AG08395 (cell line): ENCODE results near the gene EXO5.
A peak's percentile ranks its signal among the peaks of the same experiment; 100 is the strongest.
"Not testable (repeated sequence)": the region's sequence is repeated elsewhere in the genome, so short reads cannot be mapped to it uniquely, and the experiment has no call there.

ENCODE experiments used
- DNase-seq: peaks from one replicate; pipeline ENCODE4 v3.0.0; 2012; ENCODE audit warnings: mixed read lengths, low spot score

EXO5 gene

GRCh38 chr1:40508375-40509341 is at the start of gene EXO5:
EXO5 (plus strand) TSS chr1:40508767; CDS start chr1:40514545, 5,778 bp downstream.
- peak; percentile 81 for DNase-seq

GRCh38 chr1:40462956-40463590 is 45.5 kb upstream of the EXO5 start:
- DNase-seq: no peak

GRCh38 chr1:40469327-40469726 is 39.2 kb upstream of the EXO5 start:
- no peak for DNase-seq

- DNase-seq: no peak
Measured at GRCh38 chr1:40475268-40475667, 33.3 kb upstream of the EXO5 start.

GRCh38 chr1:40476924-40477677 is 31.5 kb upstream of the EXO5 start, which contains the start of gene ZFP69:
ZFP69 (plus strand) TSS chr1:40477290; CDS start chr1:40479362, 2,072 bp downstream.
- peak; percentile 86 for DNase-seq

- DNase-seq: peak; percentile 17
Measured at GRCh38 chr1:40477678-40478053, 30.9 kb upstream of the EXO5 start.

GRCh38 chr1:40478276-40478675 is 30.3 kb upstream of the EXO5 start:
- peak; percentile 6 for DNase-seq

- no peak for DNase-seq
Measured at GRCh38 chr1:40479156-40479555, 29.4 kb upstream of the EXO5 start.

GRCh38 chr1:40495315-40495903 is 13.2 kb upstream of the EXO5 start:
- DNase-seq: no peak

GRCh38 chr1:40502651-40503050 is 5.9 kb upstream of the EXO5 start:
- not testable (repeated sequence) for DNase-seq

GRCh38 chr1:40507973-40508372 is 594 bp upstream of the EXO5 start:
- no peak for DNase-seq

GRCh38 chr1:40519517-40519916 is 10.9 kb downstream of the EXO5 start:
- DNase-seq: no peak

GRCh38 chr1:40530735-40531380 is 22.3 kb downstream of the EXO5 start:
- DNase-seq: peak; percentile 6

- DNase-seq: peak; percentile 97
Measured at GRCh38 chr1:40531381-40532061, 23.0 kb downstream of the EXO5 start, which contains the start of gene ZNF684. ZNF684 (plus strand) TSS chr1:40531637; CDS start chr1:40533167, 1,530 bp downstream.

GRCh38 chr1:40532062-40532389 is 23.5 kb downstream of the EXO5 start:
- no peak for DNase-seq

- peak; percentile 69 for DNase-seq
Measured at GRCh38 chr1:40532844-40533424, 24.4 kb downstream of the EXO5 start.

GRCh38 chr1:40534589-40534988 is 26.0 kb downstream of the EXO5 start:
- no peak for DNase-seq

- no peak for DNase-seq
Measured at GRCh38 chr1:40535732-40536131, 27.2 kb downstream of the EXO5 start.

- DNase-seq: no peak
Measured at GRCh38 chr1:40539338-40539737, 30.8 kb downstream of the EXO5 start.

GRCh38 chr1:40546957-40547356 is 38.4 kb downstream of the EXO5 start:
- no peak for DNase-seq
